Measurements from ENCODE around the gene FRMD4B.

DNA sequence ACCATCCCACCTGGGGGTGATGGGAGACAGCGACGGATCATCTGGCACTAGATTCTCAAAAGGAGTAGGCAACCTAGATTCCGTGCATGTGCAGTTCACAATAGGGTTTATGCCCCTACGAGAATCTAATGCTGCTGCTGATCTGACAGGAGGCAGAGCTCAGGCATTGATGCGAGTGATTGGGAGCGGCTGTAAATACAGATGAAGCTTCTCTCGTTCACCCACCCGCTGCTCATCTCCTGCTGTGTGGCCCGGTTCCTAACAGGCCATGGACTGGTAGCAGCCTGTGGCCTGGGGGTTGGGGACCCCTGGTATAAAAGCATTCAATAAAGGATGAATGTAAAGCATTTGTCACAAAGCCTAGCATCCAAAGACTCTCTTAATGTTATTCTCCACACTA is 126.8 kb downstream of the FRMD4B start:
- TF ChIP-seq EZH2phosphoT487 (IDR thresholded peaks at IDR 0.05) (no peak), EZH2 (IDR thresholded peaks at IDR 0.05) (no peak)
- TF ChIP-seq, protein P1, sequence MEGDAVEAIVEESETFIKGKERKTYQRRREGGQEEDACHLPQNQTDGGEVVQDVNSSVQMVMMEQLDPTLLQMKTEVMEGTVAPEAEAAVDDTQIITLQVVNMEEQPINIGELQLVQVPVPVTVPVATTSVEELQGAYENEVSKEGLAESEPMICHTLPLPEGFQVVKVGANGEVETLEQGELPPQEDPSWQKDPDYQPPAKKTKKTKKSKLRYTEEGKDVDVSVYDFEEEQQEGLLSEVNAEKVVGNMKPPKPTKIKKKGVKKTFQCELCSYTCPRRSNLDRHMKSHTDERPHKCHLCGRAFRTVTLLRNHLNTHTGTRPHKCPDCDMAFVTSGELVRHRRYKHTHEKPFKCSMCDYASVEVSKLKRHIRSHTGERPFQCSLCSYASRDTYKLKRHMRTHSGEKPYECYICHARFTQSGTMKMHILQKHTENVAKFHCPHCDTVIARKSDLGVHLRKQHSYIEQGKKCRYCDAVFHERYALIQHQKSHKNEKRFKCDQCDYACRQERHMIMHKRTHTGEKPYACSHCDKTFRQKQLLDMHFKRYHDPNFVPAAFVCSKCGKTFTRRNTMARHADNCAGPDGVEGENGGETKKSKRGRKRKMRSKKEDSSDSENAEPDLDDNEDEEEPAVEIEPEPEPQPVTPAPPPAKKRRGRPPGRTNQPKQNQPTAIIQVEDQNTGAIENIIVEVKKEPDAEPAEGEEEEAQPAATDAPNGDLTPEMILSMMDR (IDR thresholded peaks at IDR 0.05) = no peak

Data from neural progenitor cell (in vitro differentiated cells).